ENCODE data around the gene GMCL2.

DNA sequence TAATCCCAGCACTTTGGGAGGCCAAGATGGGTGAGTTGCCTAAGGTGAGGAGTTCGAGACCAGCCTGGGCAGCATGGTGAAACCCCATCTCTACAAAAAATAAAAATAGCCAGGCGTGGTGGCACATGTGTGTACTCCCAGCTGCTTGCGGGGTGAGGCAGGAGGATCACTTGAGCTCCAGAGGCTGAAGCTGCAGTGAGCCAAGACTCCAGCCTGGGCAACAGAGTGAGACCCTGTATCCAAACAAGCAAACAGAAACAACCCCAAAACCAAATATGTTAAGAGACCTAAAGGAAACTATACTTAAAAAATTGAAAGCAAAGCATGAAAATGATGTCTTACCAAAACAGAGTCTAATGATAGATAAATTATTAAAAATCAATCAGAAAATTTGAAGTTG lies 29.6 kb upstream of the GMCL2 start:
- no peak for TF ChIP-seq JUND (IDR thresholded peaks at IDR 0.05)
- no peak for TF ChIP-seq SP1 (IDR thresholded peaks at IDR 0.05)
- TF ChIP-seq, protein P1, sequence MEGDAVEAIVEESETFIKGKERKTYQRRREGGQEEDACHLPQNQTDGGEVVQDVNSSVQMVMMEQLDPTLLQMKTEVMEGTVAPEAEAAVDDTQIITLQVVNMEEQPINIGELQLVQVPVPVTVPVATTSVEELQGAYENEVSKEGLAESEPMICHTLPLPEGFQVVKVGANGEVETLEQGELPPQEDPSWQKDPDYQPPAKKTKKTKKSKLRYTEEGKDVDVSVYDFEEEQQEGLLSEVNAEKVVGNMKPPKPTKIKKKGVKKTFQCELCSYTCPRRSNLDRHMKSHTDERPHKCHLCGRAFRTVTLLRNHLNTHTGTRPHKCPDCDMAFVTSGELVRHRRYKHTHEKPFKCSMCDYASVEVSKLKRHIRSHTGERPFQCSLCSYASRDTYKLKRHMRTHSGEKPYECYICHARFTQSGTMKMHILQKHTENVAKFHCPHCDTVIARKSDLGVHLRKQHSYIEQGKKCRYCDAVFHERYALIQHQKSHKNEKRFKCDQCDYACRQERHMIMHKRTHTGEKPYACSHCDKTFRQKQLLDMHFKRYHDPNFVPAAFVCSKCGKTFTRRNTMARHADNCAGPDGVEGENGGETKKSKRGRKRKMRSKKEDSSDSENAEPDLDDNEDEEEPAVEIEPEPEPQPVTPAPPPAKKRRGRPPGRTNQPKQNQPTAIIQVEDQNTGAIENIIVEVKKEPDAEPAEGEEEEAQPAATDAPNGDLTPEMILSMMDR (IDR thresholded peaks at IDR 0.05; ENCODE audit: low read depth, low read length, missing input control), result no peak

All from liver (tissue), 3 donors.